ENCODE measurements around the gene GFPT2. TPM values are rescaled to one million over a fixed set of nuclear protein-coding genes. Genes with fewer than 3 reads are reported as not detected.

Gene GFPT2
- polyA plus RNA-seq, 2 of the 4 experiments (the other 2 are of a cell fraction), result 24.4 to 38.0 TPM

- 71% methylated on average over 13 of the region's 13 CpGs for WGBS (ENCODE audit: missing lambda C conversion rate)
- ChIA-PET POLR2A (no interaction called here), CTCF (no interaction called here)
- H3K4me2 ChIP-seq, result no peak overlapping the region
- FAIRE-seq (no peak), ATAC-seq (no peak), DNase-seq (ENCODE audit: low read depth in 1 of 2, low spot score in 1 of 2) (no peak)
- 0 out of 3 replicates have a peak, but pooled peaks cover 4% of the 10 kb centered on the region for H3K9me3 ChIP-seq
- H3K27ac ChIP-seq, result no peak overlapping the region
- no peak overlapping the region for H3K4me3 ChIP-seq
- no peaks in the 10 kb centered on the region for H3K4me1 ChIP-seq
- TF ChIP-seq FOSB (CRISPR knock-in tag; IDR thresholded peaks at IDR 0.05), result no peak
- no peak for TF ChIP-seq ATOH8 (CRISPR knock-in tag; IDR thresholded peaks at IDR 0.05; ENCODE audit: low read depth)
These were observed 49.6 kb upstream of the GFPT2 start for GRCh38 chr5:180402716-180403115.

- no peak for DNase-seq (ENCODE audit: low read depth in 1 of 2, low spot score in 1 of 2)
These were observed 48.2 kb upstream of the GFPT2 start for GRCh38 chr5:180401229-180401907.

More at GRCh38 chr5:180401229-180401907, 48.2 kb upstream of the GFPT2 start:
- no peak for TF ChIP-seq ZFP36 (IDR thresholded peaks at IDR 0.05; ENCODE audit: borderline replicate concordance, partially characterized antibody)
- no peak for TF ChIP-seq PHF8 (IDR thresholded peaks at IDR 0.05; ENCODE audit: borderline replicate concordance, low read depth)
- TF ChIP-seq MAX (IDR thresholded peaks at IDR 0.05), result no peak
- no peak for TF ChIP-seq ESRRA (IDR thresholded peaks at IDR 0.05; ENCODE audit: borderline replicate concordance, low read length)
- TF ChIP-seq MYC (IDR thresholded peaks at IDR 0.05; ENCODE audit: borderline replicate concordance, low read length), result no peak
- no peak for TF ChIP-seq MAZ (IDR thresholded peaks at IDR 0.05; ENCODE audit: borderline replicate concordance, low read depth, low read length)
- TF ChIP-seq JUNB (IDR thresholded peaks at IDR 0.05), result no peak
- TF ChIP-seq USF2 (IDR thresholded peaks at IDR 0.05), result no peak
- TF ChIP-seq CHD4 (IDR thresholded peaks at IDR 0.05; ENCODE audit: borderline replicate concordance), result no peak
- TF ChIP-seq MAFK (IDR thresholded peaks at IDR 0.05; ENCODE audit: partially characterized antibody), result no peak
- TF ChIP-seq RNF2 (IDR thresholded peaks at IDR 0.05; ENCODE audit: borderline replicate concordance, low read depth), result no peak
- no peak for TF ChIP-seq REST (IDR thresholded peaks at IDR 0.05)
- TF ChIP-seq JUN (IDR thresholded peaks at IDR 0.05), result no peak
- no peak for TF ChIP-seq HDAC2 (IDR thresholded peaks at IDR 0.05)
- ChIA-PET CTCF (interaction anchor here (1.1 to 1.3 kb wide), 2 partner anchors 9 to 69 kb away, joined by 3 to 4 read pairs; no protein-coding TSS in a partner anchor), POLR2A (no interaction called here)
- no peak overlapping the region for H3K27ac ChIP-seq
- 0 out of 3 replicates have a peak, but pooled peaks cover 4% of the 10 kb centered on the region for H3K9me3 ChIP-seq
- WGBS (ENCODE audit: missing lambda C conversion rate), result 47% methylated on average over 11 of the region's 11 CpGs
- peaks cover under 1% of the 10 kb centered on the region; the same call in 1 of the 3 replicates for H3K4me1 ChIP-seq
- no peak overlapping the region for H3K4me3 ChIP-seq
- no peak for FAIRE-seq
- ATAC-seq, result no peak
- H3K4me2 ChIP-seq, result no peak overlapping the region
